Fibroblast of skin of left biceps (primary cell): ENCODE results near the gene DCBLD1.
"Not testable (repeated sequence)": the region's sequence is repeated elsewhere in the genome, so short reads cannot be mapped to it uniquely, and the experiment has no call there.

Source experiments
- DNase-seq, 2 experiments: peaks; one replicate each; pipeline ENCODE4 v3.0.0-alpha.2; 2013; ENCODE audit warnings: low read depth in 2 of 2

The DCBLD1 gene

DNA sequence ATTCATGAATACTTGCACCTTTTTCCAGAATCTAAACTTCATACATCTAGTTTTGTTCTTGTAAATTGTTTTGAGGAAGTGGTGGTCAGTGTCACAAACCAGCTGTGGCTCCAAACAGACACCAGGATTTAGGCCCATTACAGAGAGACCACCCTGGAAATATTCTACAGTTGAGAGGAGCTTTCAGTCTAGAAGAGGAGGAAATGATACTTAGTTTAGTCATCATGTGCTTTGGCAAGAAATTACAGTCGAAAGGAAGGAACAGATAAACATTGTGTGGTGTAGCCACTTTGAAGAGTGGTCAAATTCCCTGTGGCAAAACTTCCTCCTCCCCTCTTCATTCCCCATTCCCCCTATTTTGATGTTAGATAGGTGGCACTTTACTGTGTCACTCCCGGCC, 15.7 kb downstream of the DCBLD1 start:
- peak in 1 of 2 experiments; percentile 42 for DNase-seq

DNA sequence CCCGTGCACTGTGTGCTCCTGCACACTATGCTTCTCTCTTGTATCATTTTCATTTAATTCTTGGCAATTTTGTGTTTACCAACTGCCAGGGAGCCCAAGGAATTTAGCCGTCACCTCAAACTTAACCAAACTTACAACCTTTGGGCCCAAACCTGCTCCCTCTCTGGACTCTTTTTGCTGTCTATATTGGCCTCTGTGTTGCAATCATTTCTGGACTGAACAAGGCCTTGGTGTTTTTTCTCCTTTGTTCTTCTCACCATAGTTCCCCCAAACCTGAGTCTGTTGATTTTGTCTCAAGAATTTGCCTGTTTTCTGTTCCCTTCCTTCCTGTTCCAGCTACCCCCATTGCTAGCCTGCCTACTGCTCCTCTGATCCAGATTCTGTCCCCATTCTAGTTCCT, 19.2 kb downstream of the DCBLD1 start:
- DNase-seq: no peak

DNA sequence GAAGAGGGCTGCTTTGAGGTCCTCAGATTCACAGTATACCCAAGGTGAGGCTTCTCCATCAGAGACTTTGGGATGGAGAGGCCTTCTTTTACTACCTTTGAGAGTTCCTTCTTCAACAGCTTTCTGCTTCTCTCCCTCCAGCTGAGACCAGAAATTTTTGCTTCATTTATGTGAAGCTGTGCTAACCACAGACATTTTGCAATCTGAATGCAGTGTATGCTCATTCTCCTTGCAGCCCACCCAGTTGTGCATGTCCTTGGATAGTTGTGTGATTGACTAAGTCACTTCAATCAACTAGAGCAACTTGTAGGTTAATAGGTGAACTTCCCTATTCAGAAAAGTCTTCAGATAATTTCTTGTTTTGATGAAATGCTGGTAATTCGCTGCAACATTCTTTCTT, 20.1 kb downstream of the DCBLD1 start:
- no peak for DNase-seq

DNA sequence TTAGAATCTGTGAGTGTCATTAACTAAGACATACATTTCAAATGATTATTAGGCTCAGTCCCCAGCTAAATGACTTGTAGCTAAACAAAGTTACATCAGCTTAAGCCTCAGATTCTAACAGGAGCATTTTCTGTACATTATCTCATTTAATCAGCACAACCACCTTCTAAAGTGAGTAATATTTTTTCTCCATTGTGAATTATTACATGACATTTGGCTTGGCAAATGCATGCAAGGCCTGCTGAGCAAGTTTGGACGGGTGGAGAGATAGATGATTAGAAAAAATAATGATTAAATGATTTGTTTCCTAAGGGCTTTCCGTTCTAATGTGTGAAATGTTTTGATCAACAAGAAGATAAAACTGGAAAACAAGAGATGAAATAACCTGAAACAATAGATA, 20.7 kb downstream of the DCBLD1 start:
- DNase-seq: no peak

DNA sequence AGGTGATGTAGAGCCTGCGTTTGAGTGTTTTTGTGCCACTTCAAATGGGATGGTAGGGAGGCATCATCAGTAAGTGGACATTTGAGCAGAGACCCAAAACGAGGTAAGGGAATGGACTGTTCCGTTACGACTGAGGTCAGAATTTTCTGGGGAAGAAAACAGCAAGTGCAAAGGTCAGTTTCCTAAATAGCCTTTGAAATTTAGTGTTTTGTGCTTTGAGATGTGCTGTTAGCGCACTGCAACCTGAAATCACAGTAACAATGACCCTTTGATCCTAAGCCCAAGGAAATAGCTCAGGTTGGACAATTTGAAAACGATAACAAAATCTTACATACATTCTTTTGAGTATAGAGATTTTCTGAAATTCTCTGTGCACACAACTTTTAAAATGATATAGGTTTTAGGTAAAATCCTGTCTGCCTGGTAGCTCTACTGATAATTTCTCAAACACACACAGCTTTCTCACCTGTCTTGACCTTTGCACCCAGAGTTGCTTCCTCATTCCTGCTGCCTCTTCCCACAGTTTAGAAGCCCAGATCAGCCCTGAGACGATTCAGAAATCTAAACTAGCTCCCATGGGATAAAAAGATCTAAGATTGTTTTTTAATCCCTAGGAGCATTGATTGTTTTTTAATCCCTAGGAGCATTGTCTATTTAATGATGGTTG, 22.1 kb downstream of the DCBLD1 start:
- DNase-seq: no peak

DNA sequence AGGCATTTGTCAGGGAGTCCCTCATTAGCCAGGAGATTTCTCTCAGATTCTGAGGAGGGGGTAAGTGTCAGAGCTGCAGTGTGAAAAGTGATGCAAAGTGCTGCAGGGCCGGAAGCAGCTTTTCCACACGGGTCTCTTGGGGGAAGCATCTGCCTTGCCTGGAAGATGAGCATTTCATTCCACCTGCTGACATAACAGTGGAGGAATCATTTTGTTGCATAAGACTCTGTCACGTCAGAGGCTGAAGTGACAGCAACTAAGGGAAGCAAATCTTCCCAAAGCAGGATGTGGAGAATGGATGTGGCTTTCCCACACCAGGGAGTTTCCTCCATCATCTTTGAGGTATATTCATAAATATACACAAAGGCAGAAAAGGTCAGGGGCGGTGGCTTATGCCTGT, 22.8 kb downstream of the DCBLD1 start:
- no peak for DNase-seq

DNA sequence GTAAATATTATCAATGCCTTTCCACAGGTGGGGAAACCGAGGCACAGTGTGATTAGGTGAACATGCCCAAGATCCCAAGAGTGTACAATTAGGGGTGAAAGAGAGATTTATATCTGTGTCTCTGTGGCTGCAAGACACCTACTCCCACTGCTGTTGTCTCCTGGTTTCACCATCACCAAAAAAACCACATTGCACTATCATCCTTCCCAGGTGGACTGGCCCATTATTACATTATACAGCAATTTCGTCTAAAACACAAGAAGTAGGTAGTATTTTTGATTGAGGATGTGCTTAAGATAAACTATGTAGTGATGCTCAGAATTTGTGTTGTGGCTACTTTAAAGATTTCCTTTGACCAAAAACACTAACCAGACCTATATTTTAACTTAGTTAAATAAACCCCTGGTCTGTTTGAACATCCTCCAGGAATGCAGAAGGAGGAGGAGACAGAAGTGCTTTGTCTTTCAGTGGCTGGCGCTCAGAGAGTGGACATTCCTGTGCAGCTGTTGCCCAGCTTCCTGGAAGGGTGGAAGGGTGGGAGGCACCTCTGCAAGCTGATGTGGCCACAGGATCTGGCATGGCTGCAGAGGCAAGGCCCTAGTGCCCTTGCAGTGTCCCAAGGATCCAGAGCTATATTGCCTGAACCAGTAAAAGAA, 23.8 kb downstream of the DCBLD1 start:
- no peak for DNase-seq

DNA sequence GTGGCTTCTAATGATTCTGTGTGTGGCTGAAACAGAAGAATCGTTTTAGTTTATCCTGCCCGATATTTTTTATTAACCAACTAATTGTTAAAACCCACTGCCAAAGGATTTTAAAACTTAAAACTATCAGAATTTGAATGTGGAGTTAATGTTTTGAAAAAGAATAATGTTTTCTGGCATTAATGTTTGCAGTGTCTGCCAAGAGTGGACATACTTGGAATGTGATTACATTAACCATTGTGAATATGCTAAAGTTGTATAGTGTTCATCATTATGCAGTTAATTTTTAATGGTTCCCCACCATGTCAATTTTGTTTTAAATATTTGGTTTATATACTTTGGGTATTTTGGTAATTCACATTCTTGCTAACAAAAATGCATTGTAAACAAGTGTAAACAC, 24.4 kb downstream of the DCBLD1 start:
- no peak for DNase-seq

DNA sequence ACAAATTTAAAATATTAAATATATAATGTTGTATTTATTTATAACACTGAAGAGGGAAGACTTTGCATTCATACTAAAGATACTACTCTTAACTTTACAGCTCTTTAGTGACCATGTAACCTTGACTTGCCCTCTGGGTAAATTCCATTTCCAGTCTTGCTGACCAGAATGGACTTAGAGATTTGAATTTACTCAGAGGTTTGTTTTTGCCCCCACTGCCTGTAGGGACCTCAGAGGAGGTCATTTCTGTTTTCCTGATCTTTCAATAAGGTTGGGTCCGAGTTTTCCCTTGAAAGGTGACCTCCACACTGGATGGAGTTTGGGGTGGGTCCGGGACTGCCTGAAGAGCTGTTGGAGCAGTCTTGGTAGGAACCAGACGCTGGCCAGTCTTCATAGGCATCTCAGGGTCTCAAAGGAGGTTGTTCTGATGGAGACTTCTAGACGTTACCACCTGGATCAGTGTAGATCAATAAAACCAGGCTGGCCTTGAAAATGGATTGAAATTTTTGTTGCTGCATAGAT, 26.0 kb downstream of the DCBLD1 start:
- no peak for DNase-seq

DNA sequence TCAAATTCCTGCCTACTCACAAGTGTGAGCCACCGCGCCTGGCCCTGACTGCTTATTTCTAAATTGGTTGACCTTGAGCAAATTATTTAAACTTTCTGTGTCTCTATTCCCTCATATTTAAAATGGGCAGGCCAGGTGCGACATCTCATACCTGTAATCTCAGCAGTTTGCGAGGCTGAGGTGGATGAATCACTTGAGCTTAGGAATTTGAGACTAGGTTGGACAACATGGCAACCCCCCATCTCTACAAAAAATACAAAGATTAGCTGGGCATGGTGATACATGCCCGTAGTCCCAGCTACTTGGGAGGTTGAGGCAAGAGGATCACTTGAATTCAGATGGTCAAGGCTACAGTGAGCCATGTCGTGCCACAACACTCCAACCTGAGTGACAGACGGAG, 26.5 kb downstream of the DCBLD1 start:
- DNase-seq: no peak

DNA sequence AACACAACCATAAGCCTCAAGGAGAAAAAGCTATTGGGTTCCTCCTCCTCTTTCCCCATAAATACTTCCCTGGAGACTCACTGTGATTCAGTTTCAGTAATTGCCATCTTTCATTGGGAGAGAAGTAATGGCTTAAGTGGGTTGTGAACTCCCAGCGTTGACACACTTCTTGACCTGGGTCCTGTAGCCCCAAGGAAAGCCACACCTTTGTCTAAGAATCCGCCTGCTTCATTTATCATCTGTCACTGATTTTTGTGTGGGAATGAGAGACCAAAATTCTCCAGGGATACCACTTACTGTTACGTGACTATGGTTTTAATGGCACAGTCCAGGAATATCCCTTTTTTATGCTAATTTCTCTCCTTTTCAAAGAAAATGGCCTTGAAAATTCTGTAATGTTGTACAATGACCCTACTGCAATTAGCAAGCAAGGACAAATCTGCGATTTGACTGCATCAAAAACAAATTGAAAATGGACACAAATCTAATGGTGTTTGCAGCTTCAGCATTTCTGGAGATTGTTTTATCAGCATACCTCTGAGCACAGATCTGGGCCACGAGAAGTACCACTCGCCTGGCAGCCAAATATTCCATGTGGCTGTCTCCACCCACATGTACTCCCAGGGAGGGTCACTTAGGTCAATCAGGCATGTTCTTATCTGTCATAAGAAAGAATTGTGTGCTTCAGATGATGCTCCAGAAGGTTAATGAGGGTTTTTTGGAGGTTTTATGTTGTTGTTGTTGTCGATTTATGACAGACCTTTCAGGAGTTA, 29.8 kb downstream of the DCBLD1 start:
- DNase-seq: no peak

DNA sequence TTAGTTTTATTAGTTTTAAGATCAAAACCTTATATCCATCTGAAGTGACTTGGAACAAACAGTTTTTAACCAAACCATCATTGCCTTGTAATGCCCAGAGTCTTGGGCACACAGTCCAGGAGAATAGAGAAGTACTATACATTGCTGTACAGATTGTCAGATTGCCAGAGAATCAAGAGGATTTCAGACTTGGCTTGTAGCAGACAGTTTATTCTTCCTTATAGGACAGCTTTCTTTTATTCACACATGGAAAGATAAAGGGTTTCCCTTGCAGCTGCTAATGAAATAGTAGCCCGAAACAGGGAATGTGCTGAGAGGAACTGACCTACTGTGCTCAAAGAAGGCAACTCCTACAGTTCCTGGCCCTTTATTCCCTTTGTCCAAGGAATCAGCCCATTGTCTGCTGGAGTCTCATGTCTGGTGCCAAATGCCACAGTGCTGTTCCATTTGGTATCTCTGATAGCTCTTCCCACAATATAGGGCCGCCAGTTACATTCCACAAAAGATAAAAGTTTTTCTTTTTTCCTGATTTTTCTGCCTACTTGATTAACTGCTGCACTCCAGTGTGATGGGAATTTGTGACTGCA, 30.6 kb downstream of the DCBLD1 start:
- no peak for DNase-seq

DNA sequence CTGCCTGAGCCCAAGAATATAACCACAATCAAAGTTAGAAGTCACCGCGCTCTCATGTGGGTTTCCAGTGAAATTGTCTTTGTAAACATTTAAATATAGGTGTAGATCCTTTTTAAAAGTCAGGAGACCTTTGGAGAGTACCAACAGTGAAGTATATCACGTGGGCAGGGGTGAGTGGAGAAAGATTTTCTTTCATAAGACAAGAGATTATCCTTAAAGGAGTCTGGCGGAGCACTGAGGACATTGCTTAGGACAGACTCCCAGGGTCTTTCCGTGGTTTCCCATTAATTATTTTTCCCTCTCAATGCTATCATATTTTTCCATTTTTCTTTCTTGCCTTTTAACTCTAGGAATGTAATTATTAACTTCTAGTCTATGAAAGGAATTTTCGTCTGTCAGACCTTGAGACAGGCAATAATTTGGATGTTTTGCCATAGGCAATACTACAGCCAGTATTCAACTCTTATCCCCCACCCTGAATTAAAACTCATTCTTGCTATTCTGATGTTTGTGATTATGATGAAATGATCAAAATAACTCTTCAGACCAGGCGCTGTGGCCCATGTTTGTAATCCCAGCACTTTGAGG, 31.4 kb downstream of the DCBLD1 start:
- DNase-seq: no peak

DNA sequence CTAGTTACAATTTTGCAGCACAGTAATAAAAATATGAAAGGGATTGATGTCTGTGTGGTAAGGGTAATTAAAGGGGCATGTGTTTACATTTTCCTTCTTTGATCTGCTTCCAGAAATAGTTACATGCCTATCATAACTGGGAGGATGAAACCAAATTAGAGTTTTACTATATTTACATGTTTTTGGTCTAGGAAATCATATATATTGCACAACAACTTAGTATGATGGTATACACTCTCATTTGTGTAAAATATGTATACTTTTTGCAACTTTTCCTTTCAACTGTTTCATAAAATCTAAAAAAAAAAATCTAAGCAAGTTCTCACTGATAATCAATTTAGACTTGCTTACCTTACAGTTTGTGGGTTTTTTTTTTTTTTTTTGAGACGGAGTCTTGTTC, 32.2 kb downstream of the DCBLD1 start:
- DNase-seq: no peak

DNA sequence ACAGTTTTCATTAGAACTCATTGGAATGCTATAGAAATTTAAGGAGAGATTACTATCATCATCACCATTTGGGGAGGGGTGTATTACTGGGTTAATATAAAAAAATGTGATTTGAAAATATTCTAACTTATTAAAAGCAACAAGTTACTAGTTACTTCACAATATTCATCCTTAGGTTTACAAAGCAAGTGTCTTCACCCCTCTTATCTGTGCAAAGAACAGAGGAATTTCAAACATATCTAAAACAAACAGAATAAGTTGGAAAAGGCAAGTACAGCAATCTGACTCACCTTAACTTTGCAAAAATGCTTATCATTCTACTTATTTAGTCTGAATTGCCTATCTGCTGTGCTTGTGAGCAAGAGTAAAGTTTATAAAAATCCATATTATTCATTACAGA, 32.9 kb downstream of the DCBLD1 start:
- DNase-seq: no peak

DNA sequence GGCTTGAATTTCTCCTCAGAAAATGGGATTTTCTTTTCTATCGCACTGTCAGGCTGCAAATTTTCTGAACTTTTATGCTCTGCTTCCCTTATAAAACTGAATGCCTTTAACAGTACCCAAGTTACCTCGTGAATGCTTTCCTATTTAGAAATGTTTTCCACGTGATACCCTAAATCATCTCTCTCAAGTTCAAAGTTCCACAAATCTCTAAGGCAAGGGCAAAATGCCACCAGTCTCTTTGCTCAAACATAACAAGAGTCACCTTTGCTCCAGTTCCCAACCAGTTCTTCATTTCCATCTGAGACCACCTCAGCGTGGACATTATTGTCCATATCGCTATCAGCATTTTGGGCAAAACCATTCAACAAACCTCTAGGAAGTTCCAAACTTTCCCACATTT, 35.5 kb downstream of the DCBLD1 start:
- not testable (repeated sequence) for DNase-seq

DNA sequence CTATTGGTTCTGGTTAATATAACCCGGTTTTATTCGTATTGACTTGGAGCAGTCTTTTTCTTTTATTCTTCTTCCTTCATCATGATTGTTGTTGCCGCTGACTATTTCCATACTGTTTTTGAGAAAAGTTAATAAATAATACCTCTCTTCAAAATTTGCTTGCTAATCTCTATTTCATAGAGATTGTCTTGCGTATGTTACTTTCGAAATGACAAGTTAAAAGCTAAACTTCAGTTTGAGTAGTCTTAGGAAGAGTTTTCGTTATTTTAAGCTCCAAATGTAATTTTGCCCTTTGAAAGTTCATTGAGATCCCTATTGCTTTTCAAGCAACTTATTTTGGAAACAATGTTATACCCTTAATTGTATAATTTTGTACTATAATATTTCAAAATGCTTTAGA, 36.4 kb downstream of the DCBLD1 start:
- no peak for DNase-seq

DNA sequence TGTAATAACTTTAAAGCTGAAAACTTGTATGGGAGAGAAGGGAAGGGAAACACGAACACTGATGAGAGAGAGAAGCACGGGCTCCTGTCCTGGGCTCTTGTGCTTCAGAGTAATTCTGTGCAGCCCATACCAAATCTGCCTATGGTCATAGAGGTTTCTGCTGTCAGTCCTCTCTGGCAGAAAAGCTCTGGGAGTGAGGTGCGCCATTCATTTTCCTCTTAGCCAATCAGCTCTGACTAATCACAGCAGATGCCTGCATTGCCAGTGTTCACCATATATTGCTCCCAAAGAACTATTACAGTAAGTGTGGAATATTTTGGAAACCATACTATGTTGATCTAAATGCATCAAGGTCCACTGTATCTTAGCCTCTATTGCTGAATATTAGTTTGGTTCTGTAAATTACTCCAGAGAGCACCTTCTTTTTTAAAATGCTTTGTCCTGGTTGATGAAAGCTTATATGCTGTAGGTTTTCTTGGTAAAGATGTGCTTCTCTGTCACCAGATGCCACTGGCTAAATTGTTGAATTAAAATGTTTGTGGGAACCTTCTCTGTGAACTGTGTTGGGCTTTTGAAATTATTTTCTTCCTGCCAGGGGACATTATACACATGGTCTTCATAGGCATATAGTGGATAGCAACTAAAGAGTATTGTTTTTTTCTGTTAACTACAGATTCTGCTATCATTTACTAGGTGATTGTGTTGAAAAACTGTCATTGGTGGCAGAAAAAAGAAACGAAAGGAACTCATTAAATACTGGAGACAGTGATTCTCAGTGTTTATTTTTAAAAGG, 38.3 kb downstream of the DCBLD1 start:
- no peak for DNase-seq

DNA sequence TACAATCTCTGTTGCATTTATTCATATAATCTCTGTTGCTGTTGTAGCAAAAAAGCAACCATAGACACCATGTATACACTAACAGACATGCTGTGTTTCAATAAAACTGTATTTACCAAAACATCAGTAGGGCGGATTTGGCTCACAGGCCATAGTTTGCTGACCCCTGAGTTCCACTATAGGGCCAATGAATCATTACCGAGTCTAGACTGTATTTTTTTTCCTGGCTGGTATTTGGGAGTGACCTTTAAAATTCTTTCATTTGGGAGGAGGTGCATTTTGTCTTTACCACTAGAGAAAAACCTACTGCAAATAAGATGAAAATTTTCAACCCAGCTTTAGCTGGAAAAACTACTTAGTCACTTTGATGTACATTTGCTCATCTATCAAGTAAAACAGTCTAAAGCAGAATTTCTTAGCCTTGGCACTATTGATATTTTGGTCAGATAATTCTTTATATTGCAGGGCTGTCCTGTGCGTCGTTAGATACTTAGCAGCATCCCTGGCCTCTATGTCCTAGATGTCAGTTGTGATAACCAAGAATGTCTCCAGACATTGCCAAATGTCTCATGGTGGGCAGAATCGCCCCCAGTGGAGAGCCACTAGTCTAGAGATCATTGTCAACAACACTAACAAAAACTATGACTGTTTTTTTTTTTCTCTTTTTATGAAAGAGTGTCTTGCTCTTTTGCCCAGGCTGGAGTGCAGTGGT, 39.5 kb downstream of the DCBLD1 start:
- DNase-seq: no peak

DNA sequence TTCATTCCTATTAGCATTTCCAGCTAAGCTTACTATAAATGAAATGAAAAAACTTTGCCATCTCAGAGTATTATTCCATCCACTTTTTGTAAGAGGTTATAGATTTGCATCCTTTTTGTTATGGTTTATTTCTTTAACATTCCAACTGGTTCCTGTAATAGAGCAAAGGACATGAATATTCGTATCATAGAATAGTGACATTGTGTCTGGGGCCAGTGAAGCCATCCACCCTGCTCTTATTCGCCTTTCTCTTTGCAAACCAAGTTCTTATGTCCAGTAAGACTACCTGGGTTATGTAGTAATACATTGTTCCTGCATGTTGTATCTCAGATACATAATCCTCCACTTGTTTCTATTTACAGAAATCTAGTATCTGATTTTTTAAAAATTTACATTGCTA, 43.1 kb downstream of the DCBLD1 start:
- DNase-seq: no peak
